ENCODE results near the gene MYL11.

Gene MYL11

GRCh38 chr16:30416624-30417528 is 42.3 kb downstream of the MYL11 start:
- in situ Hi-C loops (cut with HindIII; ENCODE audit: low sequenced_read_pairs): loop anchor here (25.0 kb wide), 1 partner anchor 220 kb away; no protein-coding TSS in a partner anchor

GRCh38 chr16:30417529-30418349 is 43.1 kb downstream of the MYL11 start:
- in situ Hi-C loops (cut with HindIII; ENCODE audit: low sequenced_read_pairs): loop anchor here (25.0 kb wide), 1 partner anchor 220 kb away; no protein-coding TSS in a partner anchor

- in situ Hi-C loops (cut with HindIII; ENCODE audit: low sequenced_read_pairs): loop anchor here (25.0 kb wide), 1 partner anchor 219 kb away; no protein-coding TSS in a partner anchor
These were observed 44.0 kb downstream of the MYL11 start for GRCh38 chr16:30418350-30419181.

GRCh38 chr16:30421010-30421409 is 46.4 kb downstream of the MYL11 start:
- in situ Hi-C loops (cut with HindIII; ENCODE audit: low sequenced_read_pairs): loop anchor here (25.0 kb wide), 1 partner anchor 216 kb away; no protein-coding TSS in a partner anchor

Measured in DLD1 (cell line).